Stimulated activated effector memory CD8-positive, alpha-beta T cell treated with anti-CD3 and anti-CD28 coated beads, Interleukin-12 subunit alpha, Interleukin-12 subunit beta, amount 100 ng/mL, for 72 hours (primary cell): Measurements from ENCODE around the gene FBXL4.
A peak's percentile ranks its signal among the peaks of the same experiment; 100 is the strongest.

Experiments used
- ATAC-seq: fragments of 150-1000 bp; cut with Tn5 transposase; 2 replicates; pipeline ENCODE4 v1.10.0; 2021
- DNase-seq, 2 donors: peaks; one replicate each; pipeline ENCODE4 v3.0.0; 2021 to 2022; ENCODE audit warnings: low spot score in 2 of 2
- H3K27ac Mint-ChIP-seq: one replicate; pipeline ENCODE4 v1.8.0; 2022; ENCODE audit warnings: mild to moderate bottlenecking, mixed read lengths
- H3K36me3 Mint-ChIP-seq: one replicate; pipeline ENCODE4 v1.8.0; 2022; ENCODE audit warnings: mild to moderate bottlenecking, mixed read lengths
- H3K4me1 Mint-ChIP-seq: one replicate; pipeline ENCODE4 v1.8.0; 2022; ENCODE audit warnings: mixed read lengths
- H3K4me3 Mint-ChIP-seq: one replicate; pipeline ENCODE4 v1.8.0; 2022; ENCODE audit warnings: mild to moderate bottlenecking, mixed read lengths
- H3K9me3 Mint-ChIP-seq: one replicate; pipeline ENCODE4 v1.8.0; 2022; ENCODE audit warnings: mixed read lengths

Gene FBXL4

GRCh38 chr6:98877250-98877649 is 70.5 kb downstream of the FBXL4 start:
- no peaks in the 10 kb centered on the region for H3K9me3 Mint-ChIP-seq

GRCh38 chr6:98875375-98875774 is 72.4 kb downstream of the FBXL4 start:
- no peak overlapping the region for H3K4me3 Mint-ChIP-seq
- no peak overlapping the region for H3K27ac Mint-ChIP-seq
- no peak for DNase-seq
- peaks cover 19% of the 10 kb centered on the region for H3K36me3 Mint-ChIP-seq
- no peak for ATAC-seq
- H3K4me1 Mint-ChIP-seq = peaks cover 4% of the 10 kb centered on the region
- H3K9me3 Mint-ChIP-seq = no peaks in the 10 kb centered on the region

More at GRCh38 chr6:98877250-98877649, 70.5 kb downstream of the FBXL4 start:
- Mint-ChIP-seq H3K36me3 (peaks cover 21% of the 10 kb centered on the region), H3K4me1 (peaks cover 10% of the 10 kb centered on the region), H3K27ac (no peak overlapping the region), H3K4me3 (no peak overlapping the region)
- ATAC-seq (no peak), DNase-seq (no peak)

GRCh38 chr6:98871821-98872220 is 75.9 kb downstream of the FBXL4 start:
- Mint-ChIP-seq H3K4me3 (no peak overlapping the region), H3K36me3 (peaks cover 12% of the 10 kb centered on the region), H3K4me1 (no peaks in the 10 kb centered on the region), H3K27ac (no peak overlapping the region), H3K9me3 (no peaks in the 10 kb centered on the region)
- no peak for DNase-seq
- no peak for ATAC-seq

GRCh38 chr6:98871057-98871456 is 76.7 kb downstream of the FBXL4 start:
- Mint-ChIP-seq H3K27ac (no peak overlapping the region), H3K36me3 (peaks cover 9% of the 10 kb centered on the region), H3K4me3 (no peak overlapping the region), H3K9me3 (no peaks in the 10 kb centered on the region), H3K4me1 (no peaks in the 10 kb centered on the region)
- ATAC-seq (no peak), DNase-seq (no peak)

- Mint-ChIP-seq H3K4me1 (no peaks in the 10 kb centered on the region), H3K9me3 (no peaks in the 10 kb centered on the region), H3K36me3 (no peaks in the 10 kb centered on the region), H3K4me3 (no peak overlapping the region), H3K27ac (no peak overlapping the region)
- DNase-seq (no peak), ATAC-seq (no peak)
Observed at GRCh38 chr6:98864497-98864896, 83.2 kb downstream of the FBXL4 start.

GRCh38 chr6:98848539-98849242 is 99.1 kb downstream of the FBXL4 start:
- Mint-ChIP-seq H3K36me3 (peaks cover 5% of the 10 kb centered on the region), H3K27ac (no peak overlapping the region), H3K9me3 (no peaks in the 10 kb centered on the region), H3K4me3 (no peak overlapping the region), H3K4me1 (peaks cover 8% of the 10 kb centered on the region)
- DNase-seq (no peak), ATAC-seq (no peak)

GRCh38 chr6:98847779-98848538 is 99.8 kb downstream of the FBXL4 start:
- Mint-ChIP-seq H3K4me3 (no peak overlapping the region), H3K36me3 (peaks cover 5% of the 10 kb centered on the region), H3K4me1 (peaks cover 15% of the 10 kb centered on the region), H3K9me3 (no peaks in the 10 kb centered on the region), H3K27ac (no peak overlapping the region)
- ATAC-seq (peak; percentile 47), DNase-seq (no peak)

- Mint-ChIP-seq H3K9me3 (no peaks in the 10 kb centered on the region), H3K4me1 (peaks cover 19% of the 10 kb centered on the region), H3K27ac (no peak overlapping the region), H3K4me3 (no peak overlapping the region), H3K36me3 (peaks cover 5% of the 10 kb centered on the region)
- ATAC-seq = no peak
- DNase-seq = no peak
Observed at GRCh38 chr6:98847416-98847778, 100.3 kb downstream of the FBXL4 start.

- ATAC-seq (no peak), DNase-seq (no peak)
- peaks cover 19% of the 10 kb centered on the region for H3K4me1 Mint-ChIP-seq
- H3K9me3 Mint-ChIP-seq = no peaks in the 10 kb centered on the region
- peaks cover 5% of the 10 kb centered on the region for H3K36me3 Mint-ChIP-seq
- no peak overlapping the region for H3K27ac Mint-ChIP-seq
- H3K4me3 Mint-ChIP-seq = peak overlapping the region; percentile 70
Observed at GRCh38 chr6:98846021-98846380, 101.7 kb downstream of the FBXL4 start.

- H3K4me3 Mint-ChIP-seq = peak overlapping the region; percentile 70
- peaks cover 19% of the 10 kb centered on the region for H3K4me1 Mint-ChIP-seq
- H3K27ac Mint-ChIP-seq = no peak overlapping the region
- DNase-seq (peak; percentile 59 to 84), ATAC-seq (peak; percentile 63)
- H3K9me3 Mint-ChIP-seq = no peaks in the 10 kb centered on the region
- H3K36me3 Mint-ChIP-seq = peaks cover 5% of the 10 kb centered on the region
Observed at GRCh38 chr6:98845211-98846020, 102.3 kb downstream of the FBXL4 start.

- Mint-ChIP-seq H3K9me3 (no peaks in the 10 kb centered on the region), H3K4me3 (peak overlapping the region; percentile 70), H3K27ac (no peak overlapping the region), H3K4me1 (peaks cover 19% of the 10 kb centered on the region), H3K36me3 (peaks cover 5% of the 10 kb centered on the region)
- DNase-seq = no peak
- no peak for ATAC-seq
Observed at GRCh38 chr6:98844244-98845210, 103.2 kb downstream of the FBXL4 start.

- Mint-ChIP-seq H3K27ac (no peak overlapping the region), H3K36me3 (peaks cover 5% of the 10 kb centered on the region), H3K9me3 (no peaks in the 10 kb centered on the region), H3K4me3 (no peak overlapping the region), H3K4me1 (peaks cover 19% of the 10 kb centered on the region)
- DNase-seq (no peak), ATAC-seq (no peak)
Observed at GRCh38 chr6:98843271-98844243, 104.2 kb downstream of the FBXL4 start.

- no peak for ATAC-seq
- H3K9me3 Mint-ChIP-seq = no peaks in the 10 kb centered on the region
- no peak overlapping the region for H3K27ac Mint-ChIP-seq
- peaks cover 19% of the 10 kb centered on the region for H3K4me1 Mint-ChIP-seq
- H3K4me3 Mint-ChIP-seq = no peak overlapping the region
- peaks cover 5% of the 10 kb centered on the region for H3K36me3 Mint-ChIP-seq
- DNase-seq = no peak
Observed at GRCh38 chr6:98842342-98843180, 105.2 kb downstream of the FBXL4 start.
